Spleen (tissue), 7 donors: ENCODE measurements around the gene JOSD1.

Experiments used
- CTCF ChIP-seq, 11 experiments: fragments of 200-600 bp in 7 of 11; fragments of 450-650 bp in 4 of 11; sonication (generic) in 4 of 11; IDR thresholded peaks in 8 of 11; conservative IDR thresholded peaks in 3 of 11; 1 replicate in 7 of 11; 2 replicates in 4 of 11; pipeline versions ENCODE4 v1.4.0 to v1.8.0; 2016 to 2021; ENCODE audit warnings: antibody characterized with exemption in 11 of 11, inconsistent platforms in 4 of 11, mild to moderate bottlenecking in 1 of 11
- POLR2A ChIP-seq, 3 donors: fragments of 450-650 bp; IDR thresholded peaks; one replicate each; pipeline ENCODE4 v1.5.1; 2017; ENCODE audit warnings: antibody characterized with exemption in 3 of 3, mild to moderate bottlenecking in 1 of 3
- POLR2AphosphoS5 ChIP-seq, 3 donors: sonication (generic); formaldehyde crosslinking; IDR thresholded peaks; one replicate each; pipeline ENCODE4 v1.5.1; 2017; ENCODE audit warnings: antibody characterized with exemption in 3 of 3
- donor health status: DM: no; HTN: no; CAD: no; lungs with moderate emphysema.
- donor health status: DM: no; HTN: no; CAD: no.
- donor health status: DM: no; HTN: no; CAD: no.

GRCh38 chr22:38696606-38697424 is 3.9 kb downstream of the JOSD1 start:
- TF ChIP-seq POLR2AphosphoS5 (IDR thresholded peaks at IDR 0.05) (no peak), CTCF (IDR thresholded peaks at IDR 0.05 in 8 of 11, conservative IDR thresholded peaks at IDR 0.05 in 3 of 11) (no peak), POLR2A (IDR thresholded peaks at IDR 0.05) (no peak)
